A549 (cell line): Measurements from ENCODE around the gene COL8A1. TPM values are rescaled to one million over a fixed set of nuclear protein-coding genes. Genes with fewer than 3 reads are reported as not detected.

ENCODE experiments used
- ATAC-seq, 2 experiments: fragments of 200-7000 bp in 1 of 2; fragments of >200 bp in 1 of 2; cut with Nextera tagmentation in 1 of 2; cut with Tn5 transposase in 1 of 2; 3 replicates each; pipeline versions ENCODE4 v1.8.0 to v1.9.1; 2018 to 2020; ENCODE audit warnings: mild to moderate bottlenecking in 1 of 2, moderate library complexity in 1 of 2
- CTCF ChIA-PET: fragments of 300-600 bp; sonication (Branson Sonifier 250); formaldehyde crosslinking; extraction: SDS; loops from one replicate; lab custom pipeline; 2021; ENCODE audit warnings: antibody characterized with exemption, inconsistent platforms; lab: Yijun Ruan, JAX
- POLR2A ChIA-PET: fragments of 350-600 bp; formaldehyde crosslinking; extraction: SDS; loops from one replicate; lab custom pipeline; 2021; ENCODE audit warnings: antibody characterized with exemption, inconsistent platforms; lab: Yijun Ruan, JAX
- DNase-seq, 2 experiments: peaks; one replicate each; pipeline versions ENCODE4 v3.0.0 to v3.0.0-alpha.2; 2011 to 2016; ENCODE audit warnings: low read depth in 1 of 2, low spot score in 1 of 2
- FAIRE-seq: peaks from 2 replicates; lab custom pipeline; 2011; peaks lifted over from hg19 to GRCh38; lab: Jason Lieb, UNC
- H3K27ac ChIP-seq, 2 experiments: fragments of >200 bp; sonication (Bioruptor Twin); formaldehyde crosslinking; 3 replicates each; pipeline ENCODE4 v1.5.1; 2016 to 2017
- H3K4me1 ChIP-seq: fragments of >200 bp; sonication (Bioruptor Twin); formaldehyde crosslinking; 3 replicates; pipeline ENCODE4 v1.6.1; 2016
- H3K4me2 ChIP-seq: fragments of >200 bp; sonication (Bioruptor Twin); formaldehyde crosslinking; 3 replicates; pipeline ENCODE4 v1.6.1; 2016
- H3K4me3 ChIP-seq: fragments of >200 bp; sonication (Bioruptor Twin); formaldehyde crosslinking; 3 replicates; pipeline ENCODE4 v1.5.1; 2016
- H3K9me3 ChIP-seq: fragments of >200 bp; sonication (Bioruptor Twin); formaldehyde crosslinking; 3 replicates; pipeline ENCODE4 v1.6.1; 2016
- ATOH8 ChIP-seq: fragments of 250-450 bp; sonication (Bioruptor Pico); IDR thresholded peaks from 2 replicates; pipeline ENCODE4 v1.5.0; 2020; ENCODE audit warnings: low read depth, mild to moderate bottlenecking, moderate library complexity
- CHD4 ChIP-seq: fragments of 200-600 bp; sonication (generic); IDR thresholded peaks from 2 replicates; pipeline ENCODE4 v1.6.1; 2016; ENCODE audit warnings: antibody characterized with exemption, mild to moderate bottlenecking, borderline replicate concordance
- EHMT2 ChIP-seq: fragments of 200-600 bp; sonication (generic); IDR thresholded peaks from 2 replicates; pipeline ENCODE4 v1.6.1; 2016; ENCODE audit warnings: antibody characterized with exemption, low read depth, mild to moderate bottlenecking, moderate library complexity
- ESRRA ChIP-seq: fragments of 150-350 bp; IDR thresholded peaks from 2 replicates; pipeline ENCODE4 v1.6.1; 2014; ENCODE audit warnings: mild to moderate bottlenecking, low read length, borderline replicate concordance
- GATA3 ChIP-seq: IDR thresholded peaks from 2 replicates; pipeline ENCODE4 v1.6.1; 2012; ENCODE audit warnings: borderline replicate concordance
- HEYL ChIP-seq: fragments of 250-450 bp; sonication (Bioruptor Pico); IDR thresholded peaks from 2 replicates; pipeline ENCODE4 v1.8.0; 2021; ENCODE audit warnings: mild to moderate bottlenecking, moderate library complexity
- HMGXB4 ChIP-seq: fragments of 250-450 bp; sonication (Bioruptor Pico); IDR thresholded peaks from 2 replicates; pipeline ENCODE4 v1.5.0; 2021; ENCODE audit warnings: mild to moderate bottlenecking, moderate library complexity, borderline replicate concordance
- HOXA7 ChIP-seq: fragments of 250-450 bp; sonication (Bioruptor Pico); IDR thresholded peaks from 2 replicates; pipeline ENCODE4 v1.5.0; 2020; ENCODE audit warnings: mild to moderate bottlenecking, moderate library complexity
- HOXB5 ChIP-seq: fragments of 250-450 bp; sonication (Bioruptor Pico); IDR thresholded peaks from 2 replicates; pipeline ENCODE4 v1.5.0; 2020; ENCODE audit warnings: mild to moderate bottlenecking, moderate library complexity
- NPAS2 ChIP-seq: fragments of 250-450 bp; sonication (Bioruptor Pico); IDR thresholded peaks from 2 replicates; pipeline ENCODE4 v1.8.0; 2022; ENCODE audit warnings: mild to moderate bottlenecking, moderate library complexity, borderline replicate concordance
- POLR2AphosphoS2 ChIP-seq: conservative IDR thresholded peaks from 2 replicates; pipeline ENCODE4 v1.6.1; 2012; ENCODE audit warnings: low read length, improper control_type of control experiment, inconsistent platforms
- RARB ChIP-seq: fragments of 250-450 bp; sonication (Bioruptor Pico); IDR thresholded peaks from 2 replicates; pipeline ENCODE4 v1.8.0; 2021; ENCODE audit warnings: mild to moderate bottlenecking, moderate library complexity
- SMC3 ChIP-seq: fragments of >200 bp; sonication (Bioruptor Twin); formaldehyde crosslinking; IDR thresholded peaks from 3 replicates; pipeline ENCODE4 v1.6.1; 2018; ENCODE audit warnings: inconsistent platforms
- WGBS: methylation state at CpG from one replicate; pipeline ENCODE4 v1.1.6; 2017; ENCODE audit errors: missing lambda C conversion rate; 5-methylcytosine and 5-hydroxymethylcytosine counted together
- polyA plus RNA-seq, 4 experiments: library from polyadenylated mRNA; depleted of rRNA in 3 of 4; stranded (reverse); fragments of >200 nt; fragmentation: RNase III in 1 of 4; extraction: RNeasy Plus Mini Kit Qiagen cat#74134 plus additional on column Dnase treatment in 1 of 4; gene quantifications; 2 replicates in 3 of 4; 3 replicates in 1 of 4; pipeline ENCODE4 v1.2.3, GENCODE V29; 2011 to 2017
- TF ChIP-seq, protein P1 (sequence below): fragments of >200 bp; sonication (Bioruptor Twin); formaldehyde crosslinking; IDR thresholded peaks from 3 replicates; pipeline ENCODE4 v1.6.1; 2016

Gene COL8A1
- polyA plus RNA-seq, 2 of the 4 experiments (the other 2 are of a cell fraction) = not detected

DNA sequence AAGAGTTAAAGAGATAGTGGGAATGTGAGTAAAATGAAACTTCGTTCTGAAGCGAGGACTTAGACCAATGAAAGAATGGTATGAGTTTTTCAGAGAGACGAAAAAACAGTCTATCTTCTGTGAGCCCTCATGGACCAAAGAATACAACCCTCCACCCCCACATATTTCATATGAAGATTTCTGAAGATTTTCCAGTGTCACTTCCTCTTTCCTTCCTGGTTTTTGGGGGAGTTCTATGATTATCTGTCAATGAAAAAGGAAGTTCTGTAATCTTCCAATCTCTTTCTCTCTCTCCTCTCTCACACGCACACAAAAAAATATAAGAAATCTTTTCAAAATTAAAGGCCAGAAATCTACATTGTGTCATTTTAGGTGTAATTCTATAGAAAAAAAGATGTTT, 206.9 kb downstream of the COL8A1 start:
- CTCF ChIA-PET = interaction anchor here (2.4 to 2.6 kb wide), 3 partner anchors 12 to 411 kb away, joined by 17 to 74 read pairs (median 38); no protein-coding TSS in a partner anchor
- POLR2A ChIA-PET = no interaction called here
- no peak overlapping the region for H3K27ac ChIP-seq
- DNase-seq (no peak), FAIRE-seq (no peak), ATAC-seq (no peak)
- WGBS = 93% methylated on average over 4 of the region's 4 CpGs
- H3K4me1 ChIP-seq = no peaks in the 10 kb centered on the region; the same call in 2 of the 3 replicates
- H3K4me2 ChIP-seq = no peak overlapping the region
- no peak for TF ChIP-seq ESRRA
- TF ChIP-seq RARB (CRISPR knock-in tag) = no peak
- TF ChIP-seq NPAS2 = no peak
- no peak for TF ChIP-seq HOXB5
- no peak for TF ChIP-seq ATOH8 (CRISPR knock-in tag)
- no peak for TF ChIP-seq HMGXB4 (CRISPR knock-in tag)
- no peak for TF ChIP-seq CHD4
- no peak overlapping the region for H3K4me3 ChIP-seq
- no peaks in the 10 kb centered on the region for H3K9me3 ChIP-seq

GRCh38 chr3:99845999-99846398, 207.6 kb downstream of the COL8A1 start:
- no peaks in the 10 kb centered on the region for H3K9me3 ChIP-seq
- no peak for FAIRE-seq
- CTCF ChIA-PET = interaction anchor here (1.3 to 2.4 kb wide), 3 partner anchors 14 to 409 kb away, joined by 4 to 17 read pairs (median 9); no protein-coding TSS in a partner anchor
- no peak for ATAC-seq
- no peak for DNase-seq
- POLR2A ChIA-PET = interaction anchor here (1.3 kb wide), 1 partner anchor 13 kb away, joined by 3 read pairs; no protein-coding TSS in a partner anchor
- H3K4me1 ChIP-seq = no peaks in the 10 kb centered on the region; the same call in 2 of the 3 replicates
- TF ChIP-seq HOXA7 (CRISPR knock-in tag) (no peak), HEYL (CRISPR knock-in tag) (no peak), EHMT2 (no peak), SMC3 (no peak)
- TF ChIP-seq, protein P1, sequence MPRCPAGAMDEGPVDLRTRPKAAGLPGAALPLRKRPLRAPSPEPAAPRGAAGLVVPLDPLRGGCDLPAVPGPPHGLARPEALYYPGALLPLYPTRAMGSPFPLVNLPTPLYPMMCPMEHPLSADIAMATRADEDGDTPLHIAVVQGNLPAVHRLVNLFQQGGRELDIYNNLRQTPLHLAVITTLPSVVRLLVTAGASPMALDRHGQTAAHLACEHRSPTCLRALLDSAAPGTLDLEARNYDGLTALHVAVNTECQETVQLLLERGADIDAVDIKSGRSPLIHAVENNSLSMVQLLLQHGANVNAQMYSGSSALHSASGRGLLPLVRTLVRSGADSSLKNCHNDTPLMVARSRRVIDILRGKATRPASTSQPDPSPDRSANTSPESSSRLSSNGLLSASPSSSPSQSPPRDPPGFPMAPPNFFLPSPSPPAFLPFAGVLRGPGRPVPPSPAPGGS = no peak
- H3K4me3 ChIP-seq = no peak overlapping the region
- H3K27ac ChIP-seq = no peak overlapping the region
- no peak overlapping the region for H3K4me2 ChIP-seq
- 92% methylated on average over 2 of the region's 2 CpGs for WGBS

DNA sequence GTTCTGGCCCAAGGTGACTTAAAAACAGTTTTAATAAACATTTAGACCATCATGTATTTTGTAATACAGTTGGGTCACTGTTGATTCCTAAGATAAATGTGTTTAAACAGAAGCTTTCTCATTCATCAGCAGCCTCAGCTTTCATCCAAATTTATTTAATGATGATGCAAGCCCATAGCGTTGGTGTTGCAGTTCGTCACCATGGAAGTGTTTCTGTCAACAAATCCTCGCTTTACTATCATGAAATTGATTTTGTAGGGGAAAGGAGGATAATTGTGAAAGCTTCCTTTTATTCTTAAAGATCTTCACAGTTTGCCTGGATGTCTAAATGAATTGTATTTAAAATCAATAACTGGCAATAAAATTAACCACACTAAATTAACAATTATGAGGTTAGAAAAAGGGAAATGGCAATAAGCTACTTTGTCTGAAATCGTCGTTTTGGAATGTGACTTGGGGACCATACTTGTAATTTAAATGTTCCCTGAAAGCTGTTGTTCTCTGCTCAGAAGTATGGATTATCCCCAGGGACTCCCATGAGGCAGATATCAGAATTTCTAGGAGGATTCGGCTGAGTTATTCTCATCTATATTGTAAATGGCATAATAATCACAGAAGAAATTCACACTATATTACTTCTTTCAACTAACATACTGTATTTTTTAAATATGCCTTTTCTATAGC, 208.2 kb downstream of the COL8A1 start:
- POLR2A ChIA-PET = interaction anchor here (1.3 kb wide), 1 partner anchor 13 kb away, joined by 3 read pairs; no protein-coding TSS in a partner anchor
- Histone ChIP-seq H3K4me1 (no peaks in the 10 kb centered on the region; the same call in 2 of the 3 replicates), H3K27ac (no peak overlapping the region), H3K4me3 (no peak overlapping the region), H3K4me2 (0 out of 3 replicates have a peak overlapping the region, but pooled peaks have one; percentile 8), H3K9me3 (no peaks in the 10 kb centered on the region)
- DNase-seq = peak in 1 of 2 experiments; percentile 33
- 77% methylated on average over 6 of the region's 6 CpGs for WGBS
- no peak for FAIRE-seq
- TF ChIP-seq GATA3 (no peak), POLR2AphosphoS2 (no peak), EHMT2 (no peak)
- CTCF ChIA-PET = interaction anchor here (1.0 to 2.4 kb wide), 5 partner anchors 15 to 408 kb away, joined by 3 to 17 read pairs (median 4); no protein-coding TSS in a partner anchor
- no peak for ATAC-seq
